HG03439 (cell line): Measurements from ENCODE around the gene LSM14A.
"Not testable (repeated sequence)": the region's sequence is repeated elsewhere in the genome, so short reads cannot be mapped to it uniquely, and the experiment has no call there.

Experiments
- ATAC-seq: cut with Tn5 transposase; IDR thresholded peaks from one replicate; pipeline ENCODE4 v1.9.1; 2021; ENCODE audit warnings: mild to moderate bottlenecking, moderate library complexity; ENCODE audit not compliant: unreplicated experiment

The LSM14A gene

GRCh38 chr19:34155686-34156085, 16.6 kb upstream of the LSM14A start:
- no peak for ATAC-seq

DNA sequence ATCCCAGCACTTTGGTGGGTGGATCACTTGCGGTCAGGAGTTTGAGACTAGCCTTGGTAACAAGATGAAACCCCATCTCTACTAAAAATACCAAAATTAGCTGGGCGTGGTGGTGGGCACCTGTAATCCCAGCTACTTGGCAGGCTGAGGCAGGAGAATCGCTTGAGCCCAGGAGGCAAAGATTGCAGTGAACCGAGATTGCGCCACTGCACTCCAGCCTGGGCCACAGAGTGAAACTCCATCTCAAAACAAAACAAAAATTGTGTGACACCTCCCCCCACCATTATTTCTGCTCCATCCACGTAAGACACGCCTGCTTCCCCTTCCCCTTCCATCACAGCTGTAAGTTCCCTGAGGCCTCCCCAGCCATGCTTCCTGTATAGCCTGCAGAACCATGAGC, 13.3 kb upstream of the LSM14A start:
- ATAC-seq, result not testable (repeated sequence)

DNA sequence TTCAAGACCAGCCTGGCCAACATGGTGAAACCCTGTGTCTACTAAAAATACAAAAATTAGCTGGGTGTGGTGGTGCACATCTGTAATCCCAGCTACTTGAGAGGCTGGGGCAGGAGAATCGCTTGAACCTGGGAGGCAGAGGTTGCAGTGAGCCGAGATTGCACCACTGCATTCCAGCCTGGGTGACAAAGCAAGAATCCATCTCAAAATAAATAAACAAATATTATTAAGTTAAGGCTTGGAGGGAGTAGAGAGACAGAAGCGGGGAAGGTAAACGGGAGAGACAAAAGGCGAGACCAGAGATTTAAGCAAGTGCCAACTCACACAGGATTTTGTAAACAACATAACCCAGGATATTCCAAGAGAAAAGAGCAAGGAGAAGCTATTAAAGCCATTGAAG, 12.8 kb upstream of the LSM14A start:
- not testable (repeated sequence) for ATAC-seq

GRCh38 chr19:34161902-34162301, 10.4 kb upstream of the LSM14A start:
- not testable (repeated sequence) for ATAC-seq

DNA sequence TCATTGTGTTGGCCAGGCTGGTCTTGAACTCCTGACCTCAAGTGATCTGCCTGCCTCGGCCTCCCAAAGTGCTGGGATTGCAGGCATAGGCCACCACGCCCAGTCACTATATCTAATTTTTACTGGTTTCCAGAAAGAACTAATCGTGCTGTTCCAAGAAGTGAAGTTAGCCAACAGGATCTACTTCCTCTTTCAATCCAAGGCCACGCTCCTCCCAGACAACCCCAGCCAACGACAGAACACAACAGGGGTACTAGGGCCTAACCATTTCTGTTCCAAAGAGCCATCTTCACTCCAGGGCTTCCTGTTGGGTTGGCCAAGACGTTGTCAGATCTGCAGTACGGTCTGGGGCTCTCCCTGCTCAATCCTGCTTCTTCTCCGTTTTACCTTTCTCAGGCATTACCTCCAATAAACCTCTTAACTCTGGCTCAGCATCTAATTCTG, 7.0 kb upstream of the LSM14A start:
- no peak for ATAC-seq

GRCh38 chr19:34169475-34170199, 2.7 kb upstream of the LSM14A start:
- ATAC-seq, result not testable (repeated sequence)

- peak; percentile 17 for ATAC-seq
Measured at GRCh38 chr19:34171539-34171876, 796 bp upstream of the LSM14A start.

GRCh38 chr19:34172661-34173192, 423 bp downstream of the LSM14A start:
- peak; percentile 33 for ATAC-seq

DNA sequence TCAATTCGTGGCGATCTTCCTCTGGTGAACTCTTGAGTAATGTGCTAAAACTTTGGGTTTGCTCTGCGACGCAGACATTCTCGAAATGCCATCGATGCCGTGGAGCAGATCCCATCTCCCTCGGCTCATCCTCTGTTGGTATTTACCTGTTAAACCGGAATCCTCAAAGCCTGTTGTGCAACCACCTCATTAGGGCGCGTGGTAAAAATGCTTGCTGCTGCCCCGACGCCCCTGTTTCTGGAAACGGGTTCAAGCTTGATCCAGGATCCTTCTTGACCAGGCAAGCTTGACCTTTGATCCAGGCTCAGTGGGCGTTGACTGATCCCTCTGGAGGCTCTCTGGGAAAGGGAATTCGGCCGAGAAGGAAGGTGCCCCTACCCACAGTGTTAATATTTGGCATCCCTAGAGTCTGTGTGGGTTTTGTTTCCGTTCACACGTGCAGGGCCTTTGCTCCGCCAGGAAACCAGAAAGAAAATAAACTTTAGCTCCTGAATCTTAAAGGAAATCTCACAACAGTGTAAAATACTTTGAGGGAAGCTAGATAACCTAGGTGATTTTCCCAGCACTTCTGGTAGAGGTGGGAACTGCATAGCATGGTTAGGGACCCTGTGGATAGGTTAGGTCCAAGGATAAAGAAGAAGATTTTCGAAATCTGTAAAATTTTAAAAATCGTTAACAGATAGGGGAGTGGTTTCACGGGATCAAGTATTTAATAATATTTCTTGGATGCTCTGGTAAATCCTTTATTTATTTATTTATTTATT, 1.1 kb downstream of the LSM14A start:
- no peak for ATAC-seq

DNA sequence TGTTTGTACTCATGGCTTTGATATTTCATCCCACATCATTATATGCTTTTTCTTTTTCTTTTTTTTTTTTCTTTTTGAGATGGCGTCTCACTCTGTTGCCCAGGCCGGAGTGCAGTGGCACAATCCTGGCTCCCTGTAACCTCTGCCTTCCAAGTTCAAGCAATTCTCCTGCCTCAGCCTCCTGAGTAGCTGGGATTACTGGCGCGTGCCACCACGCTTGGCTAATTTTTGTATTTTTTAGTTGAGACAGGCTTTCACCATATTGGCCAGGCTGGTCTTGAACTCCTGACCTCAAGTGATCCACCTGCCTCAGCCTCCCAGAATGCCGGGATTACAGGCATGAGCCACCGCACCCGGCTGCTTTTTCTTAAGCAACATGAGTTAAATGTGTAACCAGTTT, 2.9 kb downstream of the LSM14A start:
- ATAC-seq, result not testable (repeated sequence)

DNA sequence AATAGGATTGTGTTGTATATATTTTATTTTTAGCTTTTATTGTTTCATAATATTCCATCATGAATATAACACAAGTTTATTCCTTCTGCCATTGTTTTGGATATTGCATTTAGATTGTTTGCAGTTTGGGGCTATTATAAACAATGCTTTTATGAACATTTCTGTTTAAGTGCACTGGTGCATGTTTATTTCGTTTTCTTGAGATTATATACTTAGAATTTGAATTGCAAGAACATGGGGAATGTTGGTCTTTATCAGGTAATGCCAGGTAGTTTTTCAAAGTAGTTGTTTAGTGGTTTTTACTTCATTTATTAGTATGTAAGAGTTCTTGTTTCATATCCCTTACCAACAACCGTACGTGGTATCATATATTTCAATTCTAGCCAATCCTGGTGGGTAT, 4.3 kb downstream of the LSM14A start:
- no peak for ATAC-seq

DNA sequence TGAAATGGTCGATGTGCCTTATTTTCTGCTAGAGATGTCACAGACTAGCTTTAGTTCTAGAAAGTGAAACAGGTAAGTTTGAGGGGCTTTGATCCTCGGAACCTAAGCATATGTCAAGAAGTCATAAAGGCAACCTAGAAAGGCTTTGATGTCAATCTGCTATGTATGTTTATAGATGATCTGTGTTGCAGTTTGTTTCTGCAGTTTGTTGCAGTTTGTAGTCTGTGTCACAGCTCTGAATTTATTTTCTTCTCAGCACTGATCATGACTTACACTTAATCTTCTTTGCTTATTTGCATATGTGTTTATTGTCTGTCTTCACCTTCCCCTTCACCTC, 5.9 kb downstream of the LSM14A start:
- no peak for ATAC-seq

GRCh38 chr19:34179066-34179465, 6.8 kb downstream of the LSM14A start:
- no peak for ATAC-seq

GRCh38 chr19:34180273-34180672, 8.0 kb downstream of the LSM14A start:
- no peak for ATAC-seq

DNA sequence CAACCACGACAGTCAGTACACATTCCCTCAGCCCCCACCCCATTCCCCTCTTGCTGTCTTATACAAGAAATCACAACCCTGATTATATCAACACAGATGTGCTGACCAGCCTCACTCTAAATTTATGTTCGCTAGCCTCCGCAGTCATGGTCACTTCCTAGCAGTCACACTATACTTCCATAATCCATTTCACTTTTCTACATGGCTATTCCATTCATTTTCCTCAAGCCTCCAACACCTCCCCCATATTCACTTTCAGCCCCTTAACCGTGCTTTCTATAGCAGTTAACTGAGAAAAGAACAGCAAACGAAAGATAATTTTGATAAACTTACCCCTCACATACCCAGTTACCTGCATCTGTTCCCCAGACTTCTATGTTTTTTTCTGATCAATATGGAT, 8.4 kb downstream of the LSM14A start:
- ATAC-seq, result no peak

DNA sequence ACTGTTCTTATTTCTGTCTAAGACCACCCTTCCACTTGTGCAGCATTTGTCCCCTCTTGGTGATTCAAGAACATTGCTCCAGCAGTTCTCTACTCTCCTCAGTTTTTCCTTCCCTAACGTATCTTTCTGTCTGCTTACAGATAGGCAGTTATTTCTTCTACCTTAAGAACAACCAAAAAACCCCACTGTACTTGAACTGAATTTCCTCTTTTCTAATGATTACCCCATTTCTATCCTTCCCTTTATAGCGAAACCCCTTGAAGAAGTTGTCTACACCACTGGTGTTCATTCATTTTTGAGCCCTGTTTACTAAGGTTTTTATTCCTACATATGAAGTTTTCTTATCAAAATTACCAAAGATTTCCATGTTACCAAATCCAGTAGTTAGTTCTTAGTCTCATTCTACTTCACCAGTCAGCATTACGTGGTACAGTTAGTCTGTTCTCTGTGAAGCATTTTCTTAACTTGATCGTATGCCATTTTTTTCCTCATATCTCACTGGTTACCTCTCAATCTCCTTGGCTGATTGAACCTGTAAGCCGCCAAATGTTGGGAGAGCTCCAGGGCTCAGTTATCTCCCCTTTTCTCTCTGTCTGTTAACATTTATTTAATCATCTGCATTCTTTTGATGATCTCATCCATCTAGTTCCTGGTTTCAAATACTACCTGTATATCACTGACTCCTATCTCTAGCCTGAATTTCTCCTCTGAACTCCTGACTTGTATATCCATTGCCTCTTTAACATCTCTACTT, 9.0 kb downstream of the LSM14A start:
- no peak for ATAC-seq

DNA sequence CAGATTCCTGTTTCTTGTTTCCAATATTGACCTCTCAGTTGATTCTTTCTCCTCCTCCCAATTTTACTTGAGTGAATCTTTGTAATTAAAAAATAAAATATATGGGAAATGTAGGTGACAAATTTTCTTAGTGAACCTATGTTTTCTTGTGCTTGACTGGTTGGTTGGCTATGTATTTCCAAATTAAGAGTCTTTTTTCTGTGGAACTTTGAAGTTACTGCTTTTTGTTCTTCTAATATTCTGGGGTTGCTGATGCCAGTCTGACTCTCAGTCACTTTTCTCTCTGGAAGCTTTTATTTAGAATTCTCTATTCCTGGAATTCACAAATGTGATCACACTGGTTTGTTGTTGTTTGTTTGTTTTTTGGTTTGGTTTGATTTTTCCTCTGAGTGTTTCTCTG, 9.8 kb downstream of the LSM14A start:
- no peak for ATAC-seq

GRCh38 chr19:34184880-34185491, 12.7 kb downstream of the LSM14A start:
- ATAC-seq, result no peak

DNA sequence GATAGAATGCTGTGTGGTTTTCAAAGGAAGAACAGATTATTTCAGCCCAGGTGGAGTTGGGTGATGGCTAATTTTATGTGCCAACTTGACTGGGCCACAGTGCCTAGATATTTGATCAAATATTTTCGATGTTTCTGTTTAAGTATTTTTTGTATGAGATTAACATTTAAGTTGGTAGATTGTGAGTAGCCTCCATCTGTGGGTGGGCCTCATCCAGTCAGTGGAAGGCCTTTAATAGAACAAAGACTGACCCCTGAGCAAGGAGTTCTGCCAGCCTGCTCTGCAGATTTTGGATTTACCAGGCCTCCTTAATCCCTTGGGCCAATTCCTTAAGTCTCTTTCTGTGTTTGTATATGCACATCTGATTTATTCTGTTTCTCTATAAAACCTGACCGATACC, 13.9 kb downstream of the LSM14A start:
- ATAC-seq, result no peak

DNA sequence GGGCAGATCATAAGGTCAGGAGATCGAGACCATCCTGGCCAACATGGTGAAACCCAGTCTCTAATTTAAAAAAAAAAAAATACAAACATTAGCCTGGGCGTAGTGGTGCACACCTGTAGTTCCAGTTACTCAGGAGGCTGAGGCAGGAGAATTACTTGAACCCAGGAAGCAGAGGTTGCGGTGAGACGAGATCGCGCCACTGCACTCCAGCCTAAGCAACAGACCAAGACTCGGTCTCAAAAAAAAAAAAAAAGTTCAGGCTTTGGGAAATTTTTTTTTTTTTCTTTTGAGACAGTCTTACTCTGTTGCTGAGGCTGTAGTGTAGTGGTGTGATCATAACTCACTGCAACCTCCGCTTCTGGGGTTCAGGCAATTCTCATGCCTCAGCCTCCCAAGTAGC, 14.7 kb downstream of the LSM14A start:
- ATAC-seq, result no peak

- no peak for ATAC-seq
Measured at GRCh38 chr19:34188408-34188807, 16.1 kb downstream of the LSM14A start.
